OCI-M2 (cell line): ENCODE results near the gene AP5S1.
"Not testable (repeated sequence)": the region's sequence is repeated elsewhere in the genome, so short reads cannot be mapped to it uniquely, and the experiment has no call there.

Source experiments
- DNase-seq: peaks from one replicate; lab custom pipeline; 2025; ENCODE audit not compliant: unreplicated experiment; lab: John Stamatoyannopoulos, UW

AP5S1 gene

GRCh38 chr20:3811467-3812258, 8.7 kb upstream of the AP5S1 start:
- no peak for DNase-seq

GRCh38 chr20:3812259-3812681, 8.1 kb upstream of the AP5S1 start:
- no peak for DNase-seq

GRCh38 chr20:3812975-3813847, 7.1 kb upstream of the AP5S1 start:
- DNase-seq, result no peak

GRCh38 chr20:3813848-3814581, 6.3 kb upstream of the AP5S1 start:
- no peak for DNase-seq

- no peak for DNase-seq
Measured at GRCh38 chr20:3814928-3815495, 5.3 kb upstream of the AP5S1 start.

GRCh38 chr20:3815703-3816315, 4.5 kb upstream of the AP5S1 start:
- DNase-seq, result no peak

- no peak for DNase-seq
Measured at GRCh38 chr20:3818155-3819151, 1.9 kb upstream of the AP5S1 start.

GRCh38 chr20:3819411-3820047, 818 bp upstream of the AP5S1 start:
- no peak for DNase-seq

GRCh38 chr20:3820901-3821727, 767 bp downstream of the AP5S1 start:
- no peak for DNase-seq

- no peak for DNase-seq
Measured at GRCh38 chr20:3821996-3822395, 1.6 kb downstream of the AP5S1 start.

- DNase-seq, result no peak
Measured at GRCh38 chr20:3823881-3824280, 3.5 kb downstream of the AP5S1 start.

GRCh38 chr20:3825526-3825925, 5.2 kb downstream of the AP5S1 start:
- DNase-seq, result no peak

GRCh38 chr20:3826420-3826819, 6.1 kb downstream of the AP5S1 start:
- no peak for DNase-seq

GRCh38 chr20:3828798-3829197, 8.5 kb downstream of the AP5S1 start:
- DNase-seq, result no peak

- not testable (repeated sequence) for DNase-seq
Measured at GRCh38 chr20:3829891-3830290, 9.5 kb downstream of the AP5S1 start.

- DNase-seq, result no peak
Measured at GRCh38 chr20:3836132-3836531, 15.8 kb downstream of the AP5S1 start.

- DNase-seq, result no peak
Measured at GRCh38 chr20:3839328-3839727, 19.0 kb downstream of the AP5S1 start.

GRCh38 chr20:3840201-3840600, 19.9 kb downstream of the AP5S1 start:
- not testable (repeated sequence) for DNase-seq
